ENCODE measurements around the gene KLF7. TPM values are rescaled to one million over a fixed set of nuclear protein-coding genes. Genes with fewer than 3 reads are reported as not detected.

KLF7 gene
- total and polyA plus RNA-seq, 2 donors (not counting 3 experiments of a cell fraction or from before 2014, with no cell fraction given), result 32.8 to 42.9 TPM

- dilution Hi-C loops (cut with MboI; ENCODE audit: extremely low pct_ligation_motif_present, low sequenced_read_pairs), result no loop called here
- Histone ChIP-seq H3K9me3 (replicated peaks; ENCODE audit: control insufficient read depth, insufficient read depth, low read length) (no peaks in the 10 kb centered on the region), H4K20me1 (replicated peaks; ENCODE audit: control insufficient read depth, extremely low read depth, insufficient read depth, low read length) (no peaks in the 10 kb centered on the region), H3K79me2 (ENCODE audit: control insufficient read depth, insufficient read depth, low read length) (no peaks in the 10 kb centered on the region), H3K9ac (replicated peaks; ENCODE audit: extremely low read depth, insufficient read depth, low read length) (no peak overlapping the region), H3K27ac (ENCODE audit: insufficient read depth, low read depth, low read length) (no peak overlapping the region), H2AFZ (ENCODE audit: low read depth, low read length) (no peak overlapping the region), H3K9me1 (replicated peaks; ENCODE audit: control insufficient read depth, extremely low read depth, insufficient read depth, low read length) (no peaks in the 10 kb centered on the region), H3K4me1 (ENCODE audit: control insufficient read depth, extremely low read depth, insufficient read depth, low read length) (peaks cover 4% of the 10 kb centered on the region), H3K27me3 (ENCODE audit: control insufficient read depth in 2 of 2, insufficient read depth in 2 of 2, low read length in 2 of 2) (no peaks in the 10 kb centered on the region), H3K4me3 (replicated peaks in 1 of 3; ENCODE audit: insufficient read depth in 1 of 3, low read depth in 1 of 3, low read length in 3 of 3) (no peak overlapping the region), H3K36me3 (ENCODE audit: control insufficient read depth in 2 of 2, extremely low read depth in 1 of 2, insufficient read depth in 2 of 2, low read length in 2 of 2) (no peaks in the 10 kb centered on the region), H3K4me2 (ENCODE audit: insufficient read depth, low read length) (no peak overlapping the region)
- POLR2A ChIA-PET, result no interaction called here
- no TSS peak for BruUV-seq (replicated peaks)
- no peak for DNase-seq (ENCODE audit: low read depth, low spot score)
- intact Hi-C loops (cut with micrococcal nuclease), result no loop called here
- FAIRE-seq, result no peak
- TF ChIP-seq GATA2 (IDR thresholded peaks at IDR 0.05; ENCODE audit: insufficient read depth, insufficient read length, low read depth, low read length) (no peak), FOS (IDR thresholded peaks at IDR 0.05; ENCODE audit: borderline replicate concordance, insufficient read depth, low read length) (no peak), JUN (IDR thresholded peaks at IDR 0.05; ENCODE audit: borderline replicate concordance, insufficient read depth, insufficient read length, low read depth) (no peak), CTCF (IDR thresholded peaks at IDR 0.05; ENCODE audit: extremely low read depth in 1 of 2, insufficient read depth in 1 of 2, low read depth in 1 of 2, low read length in 2 of 2) (no peak), EZH2 (IDR thresholded peaks at IDR 0.05; ENCODE audit: borderline replicate concordance, low read depth, low read length, severe bottlenecking) (no peak), POLR2A (IDR thresholded peaks at IDR 0.05; ENCODE audit: low read depth, low read length) (no peak), MAX (IDR thresholded peaks at IDR 0.05; ENCODE audit: insufficient read depth, insufficient read length) (no peak), MYC (IDR thresholded peaks at IDR 0.05; ENCODE audit: low read depth, low read length) (no peak), POLR2AphosphoS5 (IDR thresholded peaks at IDR 0.05; ENCODE audit: insufficient read depth, low read depth, low read length) (no peak)
- CTCF ChIA-PET, result no interaction called here
Measured at GRCh38 chr2:207184768-207185167, 19.0 kb upstream of the KLF7 start.
